8988T (cell line): ENCODE measurements around the gene WWP2.
A peak's percentile ranks its signal among the peaks of the same experiment; 100 is the strongest.
"Not testable (repeated sequence)": the region's sequence is repeated elsewhere in the genome, so short reads cannot be mapped to it uniquely, and the experiment has no call there.

ENCODE experiments used
- DNase-seq: peaks from one replicate; pipeline ENCODE4 v3.0.0; 2011

Gene WWP2

DNA sequence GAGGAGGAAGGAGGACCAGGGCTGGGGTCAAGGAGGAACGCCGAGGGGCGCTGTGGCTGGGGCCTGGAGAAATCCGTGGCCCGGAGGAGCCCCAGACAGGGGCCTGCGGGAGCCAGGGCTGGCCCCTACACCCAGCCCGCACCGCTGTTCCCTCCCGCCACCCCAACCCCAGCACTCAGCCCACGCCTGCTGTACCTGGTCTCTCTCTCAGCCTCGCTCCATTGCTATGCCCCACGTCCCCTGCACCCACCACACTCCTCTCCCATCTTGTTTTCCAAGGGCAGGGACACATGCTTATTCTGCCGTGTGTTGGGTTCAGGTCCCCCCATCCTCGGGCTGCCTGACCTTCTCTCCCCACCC is 189.5 kb downstream of the WWP2 start:
- not testable (repeated sequence) for DNase-seq

DNA sequence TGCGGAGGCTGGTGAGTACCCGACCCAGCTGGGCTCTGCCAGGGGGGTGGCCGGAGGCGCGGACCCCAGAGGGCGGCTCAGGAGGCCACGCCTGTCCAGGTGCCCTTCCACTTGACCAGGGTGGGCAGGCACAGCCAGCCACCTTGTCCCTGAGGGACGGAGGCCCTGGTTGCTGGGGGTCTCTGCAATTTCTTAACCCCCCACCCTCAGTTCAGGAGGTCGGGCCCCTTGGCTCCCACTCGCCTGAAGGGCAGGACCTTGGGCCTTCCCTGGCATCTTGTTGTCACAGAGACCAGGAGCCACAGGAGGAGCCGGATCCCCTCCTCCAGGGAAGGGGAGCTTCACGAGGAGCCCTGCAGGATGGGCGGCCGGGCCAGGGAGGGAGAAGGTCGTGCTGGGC is 190.0 kb downstream of the WWP2 start:
- not testable (repeated sequence) for DNase-seq

DNA sequence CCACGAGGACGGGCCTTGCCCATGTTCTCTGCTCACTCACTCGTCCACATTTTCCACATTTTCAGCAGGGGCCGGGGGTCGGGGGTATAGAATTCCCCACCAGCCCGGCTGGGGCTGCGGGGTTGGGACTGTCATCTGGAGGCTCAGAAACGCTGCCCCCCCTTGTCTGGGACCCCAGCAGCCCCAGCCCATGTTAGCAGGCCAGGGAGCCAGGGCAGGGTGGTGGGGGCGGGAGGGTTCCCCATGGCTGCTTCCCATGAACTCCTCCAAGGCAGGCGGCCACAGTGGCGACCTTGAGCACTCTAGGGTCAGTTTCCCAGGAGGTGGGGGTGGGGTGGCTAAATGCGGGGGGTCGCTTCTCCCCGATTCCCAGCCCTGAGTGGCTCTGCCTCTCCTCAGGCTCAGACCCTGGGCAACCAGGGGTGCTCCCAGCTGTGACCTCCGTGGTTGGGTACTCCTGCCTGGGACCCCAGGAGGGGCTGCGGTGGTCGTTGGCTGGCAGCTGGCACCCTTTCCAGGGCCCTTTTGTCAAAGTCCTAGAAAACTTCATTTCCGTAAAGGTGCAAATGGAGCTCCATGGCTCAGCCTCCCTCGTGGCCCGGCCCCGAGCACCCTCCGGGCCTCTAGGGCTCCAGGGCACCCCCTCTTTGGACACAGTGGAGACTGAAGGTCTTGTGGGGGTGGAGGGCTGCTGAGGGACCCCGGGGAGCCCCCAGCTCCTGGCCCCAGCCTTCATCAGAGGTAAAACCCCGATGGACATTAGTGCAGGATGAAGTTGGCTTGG is 190.6 kb downstream of the WWP2 start:
- DNase-seq = not testable (repeated sequence)

DNA sequence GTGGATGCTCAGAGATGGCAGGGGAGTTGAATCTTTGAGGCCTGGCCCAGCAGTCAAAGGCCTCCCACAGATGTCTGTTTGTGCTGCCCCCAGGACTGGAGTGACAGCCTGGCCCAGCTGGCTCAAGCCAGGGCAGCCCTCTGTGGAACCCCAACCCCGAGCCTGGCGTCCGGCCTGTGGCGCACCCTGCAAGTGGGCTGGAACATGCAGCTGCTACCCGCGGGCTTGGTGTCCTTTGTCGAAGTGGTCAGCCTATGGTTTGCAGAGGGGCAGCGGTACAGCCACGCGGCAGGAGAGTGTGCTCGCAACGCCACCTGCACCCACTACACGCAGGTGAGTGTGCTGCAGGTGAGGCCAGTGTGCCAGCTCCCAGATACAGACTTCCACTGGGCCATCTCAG is 192.1 kb downstream of the WWP2 start:
- DNase-seq = not testable (repeated sequence)

DNA sequence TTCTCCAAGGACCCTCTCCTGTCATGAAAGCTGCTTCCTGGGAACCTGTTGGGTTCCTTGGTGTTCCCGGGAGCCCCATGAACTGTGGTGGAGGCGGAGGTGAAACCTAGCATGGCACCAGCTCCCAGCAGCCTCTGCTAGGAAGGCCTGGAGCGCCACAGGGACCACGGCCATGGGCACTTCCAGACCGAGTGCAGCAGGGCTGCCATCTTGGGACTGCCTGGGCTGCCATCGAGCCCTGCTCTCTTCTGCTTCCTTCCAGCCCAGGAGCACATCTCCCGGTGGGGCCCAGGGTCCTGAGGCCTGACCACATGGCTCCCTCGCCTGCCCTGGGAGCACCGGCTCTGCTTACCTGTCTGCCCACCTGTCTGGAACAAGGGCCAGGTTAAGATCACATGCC is 201.2 kb downstream of the WWP2 start:
- not testable (repeated sequence) for DNase-seq

DNA sequence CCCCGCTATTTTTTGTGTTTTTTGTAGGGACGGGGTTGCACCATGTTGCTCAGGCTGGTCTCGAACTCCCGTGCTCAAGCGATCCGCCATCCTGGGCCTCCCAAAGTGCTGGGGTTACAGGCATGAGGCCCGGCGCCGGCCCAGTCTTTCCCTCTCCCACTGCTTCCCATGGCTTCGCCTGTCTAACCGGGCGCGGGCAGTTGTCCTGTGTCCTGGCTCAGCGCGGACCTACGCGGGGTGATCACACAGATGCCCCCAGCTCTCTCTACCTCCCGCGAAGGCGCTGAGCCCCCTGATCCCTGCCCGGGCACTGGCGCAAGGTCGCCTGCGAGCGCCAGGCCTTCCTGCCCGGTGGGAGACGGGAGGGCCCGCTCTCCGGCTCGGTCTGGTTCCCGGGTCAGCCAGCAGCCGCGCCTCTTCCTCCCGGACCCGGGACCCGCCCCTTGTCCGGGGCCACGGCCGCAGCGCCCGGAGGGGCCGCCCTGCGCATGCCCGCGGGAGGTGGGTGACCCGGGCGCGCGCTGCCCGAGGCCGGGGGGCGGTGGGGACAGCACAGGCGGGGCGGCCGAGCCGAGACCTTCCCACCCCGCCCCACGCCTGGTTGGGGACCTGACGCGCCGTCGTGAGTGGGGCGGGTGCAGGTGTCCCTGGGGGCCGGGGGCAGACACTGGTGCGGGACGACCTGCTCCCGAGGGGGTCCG is 203.0 kb downstream of the WWP2 start:
- DNase-seq = peak; percentile 7

DNA sequence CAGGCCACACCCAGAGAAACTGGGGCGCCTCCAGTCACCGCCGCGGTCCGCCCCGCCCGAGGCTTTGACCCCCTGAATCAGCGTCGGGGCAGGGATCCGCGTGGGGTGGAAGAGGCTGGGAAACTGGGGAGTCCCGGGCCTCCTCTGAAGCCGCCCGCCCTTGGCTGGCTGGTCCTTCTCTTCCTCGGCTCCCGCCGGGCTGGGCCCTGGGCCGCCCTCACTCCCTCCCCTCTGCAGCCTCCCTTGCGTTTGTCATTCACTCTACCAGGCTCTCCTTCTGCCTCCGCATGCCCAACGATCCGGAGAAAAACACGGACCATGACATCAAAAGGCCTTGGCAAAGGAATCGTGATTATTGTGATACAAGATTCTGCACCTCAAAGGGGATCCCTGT is 203.5 kb downstream of the WWP2 start:
- DNase-seq = not testable (repeated sequence)

DNA sequence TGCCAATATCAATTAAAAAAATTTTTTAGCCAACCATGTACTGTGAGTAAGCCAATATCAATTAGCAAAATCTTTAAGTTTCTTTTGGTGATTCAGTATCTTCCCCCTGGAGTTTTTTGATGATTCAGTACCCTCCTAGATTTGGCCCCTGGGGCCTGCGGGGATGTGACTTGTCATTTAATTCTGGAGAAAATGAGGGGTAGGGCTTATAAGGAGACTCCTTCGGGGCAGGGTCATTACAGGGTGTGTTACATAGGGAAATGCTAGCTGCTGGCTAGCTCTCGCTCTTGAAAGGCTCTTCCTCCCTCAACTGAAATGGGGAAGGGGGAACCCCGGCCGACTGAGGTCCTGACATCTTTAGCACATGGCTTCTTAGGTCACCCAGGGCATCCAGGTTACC is 205.6 kb downstream of the WWP2 start:
- not testable (repeated sequence) for DNase-seq

DNA sequence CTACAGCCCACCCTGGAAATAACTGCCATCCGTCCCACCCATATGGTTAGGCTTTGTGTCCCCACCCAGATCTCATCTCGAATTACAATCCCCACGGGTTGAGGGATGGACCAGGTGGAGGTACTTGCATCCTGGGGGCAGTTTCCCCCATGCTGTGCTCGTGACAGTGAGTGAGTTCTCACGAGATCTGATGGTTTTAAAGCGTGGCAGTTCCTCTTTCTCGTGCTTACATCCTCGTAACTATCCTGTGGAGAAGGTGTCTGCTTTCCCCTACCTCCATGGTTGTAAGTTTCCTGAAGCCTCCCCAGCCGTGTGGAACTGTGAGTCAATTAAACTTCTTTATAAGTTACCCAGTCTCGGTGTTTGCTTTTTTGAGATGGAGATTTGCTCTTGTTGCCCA is 206.0 kb downstream of the WWP2 start:
- not testable (repeated sequence) for DNase-seq

DNA sequence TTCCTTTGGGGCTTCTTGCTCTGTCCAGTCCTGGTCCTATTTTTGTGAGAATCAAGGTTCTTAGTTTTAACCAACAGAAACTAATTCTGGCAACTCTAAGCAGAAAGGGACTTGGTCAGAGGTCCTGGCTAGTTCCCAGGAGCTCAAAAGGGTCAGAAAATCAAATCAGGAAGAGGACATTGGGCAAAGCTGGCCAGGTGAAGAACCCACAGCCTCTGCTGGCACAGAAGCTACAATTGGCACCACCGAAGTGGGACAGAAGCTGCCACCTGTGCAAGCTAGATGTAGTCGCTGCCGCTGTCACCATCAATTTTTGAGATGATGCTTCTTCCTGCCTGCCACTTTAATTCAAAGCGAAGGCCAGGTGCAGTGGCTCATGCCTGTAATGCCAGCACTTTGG is 207.5 kb downstream of the WWP2 start:
- not testable (repeated sequence) for DNase-seq

DNA sequence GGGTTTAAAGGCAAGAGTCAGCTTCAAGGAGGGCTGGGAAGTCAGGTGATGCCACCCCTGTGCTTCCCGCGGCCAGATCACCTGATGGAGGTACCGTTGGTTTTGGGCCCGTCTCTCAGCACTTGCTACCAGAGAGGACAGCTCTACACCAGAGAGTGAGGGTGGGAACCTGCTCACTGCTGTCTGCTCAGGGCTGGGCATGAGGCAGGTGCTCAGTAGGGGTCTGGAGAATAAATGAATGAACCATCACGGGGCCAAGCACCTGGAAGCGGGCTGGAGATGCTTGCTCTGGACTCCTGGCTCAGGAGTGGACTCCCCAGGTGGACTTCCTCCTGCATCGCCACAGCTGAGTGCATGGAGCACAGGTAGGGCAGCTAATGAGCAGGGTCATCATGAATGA is 210.0 kb downstream of the WWP2 start:
- DNase-seq = not testable (repeated sequence)

DNA sequence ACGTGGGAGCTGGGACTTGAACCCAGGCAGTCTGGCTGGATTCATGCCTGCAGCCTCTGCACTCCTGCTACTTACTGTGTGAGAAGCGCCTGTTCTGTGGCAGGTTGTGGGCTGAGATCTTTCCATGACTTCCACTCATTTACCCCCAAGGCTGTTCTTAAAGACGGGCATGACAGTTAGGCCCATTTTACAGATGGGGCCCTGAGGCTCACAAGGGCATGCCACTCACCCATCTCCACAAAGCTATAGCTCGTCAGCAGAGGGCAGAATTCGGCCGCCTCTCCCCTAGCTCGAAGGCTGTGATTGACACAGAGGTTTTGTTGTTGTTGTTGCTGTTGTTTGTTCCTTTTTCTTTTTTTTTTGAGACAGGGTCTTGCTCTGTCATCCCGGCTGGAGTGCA is 210.8 kb downstream of the WWP2 start:
- DNase-seq = not testable (repeated sequence)

DNA sequence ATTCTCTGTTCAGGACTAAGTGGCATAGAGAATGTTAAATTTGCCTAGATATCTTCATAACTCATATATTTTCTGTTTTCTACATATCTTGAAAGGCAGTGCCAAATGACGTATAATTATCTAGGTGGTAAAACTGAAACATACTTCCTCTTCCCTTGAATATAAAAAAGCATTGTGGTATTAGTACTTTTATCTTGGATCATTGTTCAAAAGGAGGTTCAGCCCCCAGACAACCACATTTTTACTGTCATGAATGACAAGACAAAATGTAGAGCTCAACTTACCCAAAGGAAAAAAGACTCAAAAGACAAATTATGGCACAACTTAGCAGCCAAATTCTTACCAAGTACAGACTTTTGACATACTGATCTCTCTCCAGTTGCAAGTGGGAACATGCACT is 223.1 kb downstream of the WWP2 start:
- DNase-seq = not testable (repeated sequence)
